LNCAP (cell line): ENCODE data around the gene PLA2R1.

ENCODE experiments used
- TF ChIP-seq, protein P1 (sequence below): fragments of 450-650 bp; IDR thresholded peaks from 2 replicates; pipeline ENCODE4 v1.5.1; 2017; ENCODE audit warnings: mild to moderate bottlenecking

The PLA2R1 gene

DNA sequence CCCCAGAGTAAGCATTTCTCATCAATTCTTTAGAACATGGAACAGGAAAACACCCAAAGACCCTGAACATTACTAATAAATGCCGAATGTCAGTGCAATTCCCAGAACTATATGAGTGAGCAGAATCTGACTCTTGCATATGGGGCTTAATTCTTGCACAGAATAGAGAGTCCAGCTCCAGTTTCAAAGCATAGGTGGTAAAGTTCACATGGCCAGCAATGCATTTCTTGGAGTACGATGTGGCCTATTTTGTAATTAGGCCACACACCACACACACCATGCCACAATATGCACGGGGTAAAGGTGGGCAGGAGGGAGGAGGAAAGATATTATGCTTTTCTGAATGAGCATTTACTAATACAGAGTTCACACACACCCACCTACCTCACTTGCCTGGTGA is 56.5 kb downstream of the PLA2R1 start:
- TF ChIP-seq, protein P1, sequence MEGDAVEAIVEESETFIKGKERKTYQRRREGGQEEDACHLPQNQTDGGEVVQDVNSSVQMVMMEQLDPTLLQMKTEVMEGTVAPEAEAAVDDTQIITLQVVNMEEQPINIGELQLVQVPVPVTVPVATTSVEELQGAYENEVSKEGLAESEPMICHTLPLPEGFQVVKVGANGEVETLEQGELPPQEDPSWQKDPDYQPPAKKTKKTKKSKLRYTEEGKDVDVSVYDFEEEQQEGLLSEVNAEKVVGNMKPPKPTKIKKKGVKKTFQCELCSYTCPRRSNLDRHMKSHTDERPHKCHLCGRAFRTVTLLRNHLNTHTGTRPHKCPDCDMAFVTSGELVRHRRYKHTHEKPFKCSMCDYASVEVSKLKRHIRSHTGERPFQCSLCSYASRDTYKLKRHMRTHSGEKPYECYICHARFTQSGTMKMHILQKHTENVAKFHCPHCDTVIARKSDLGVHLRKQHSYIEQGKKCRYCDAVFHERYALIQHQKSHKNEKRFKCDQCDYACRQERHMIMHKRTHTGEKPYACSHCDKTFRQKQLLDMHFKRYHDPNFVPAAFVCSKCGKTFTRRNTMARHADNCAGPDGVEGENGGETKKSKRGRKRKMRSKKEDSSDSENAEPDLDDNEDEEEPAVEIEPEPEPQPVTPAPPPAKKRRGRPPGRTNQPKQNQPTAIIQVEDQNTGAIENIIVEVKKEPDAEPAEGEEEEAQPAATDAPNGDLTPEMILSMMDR: no peak

DNA sequence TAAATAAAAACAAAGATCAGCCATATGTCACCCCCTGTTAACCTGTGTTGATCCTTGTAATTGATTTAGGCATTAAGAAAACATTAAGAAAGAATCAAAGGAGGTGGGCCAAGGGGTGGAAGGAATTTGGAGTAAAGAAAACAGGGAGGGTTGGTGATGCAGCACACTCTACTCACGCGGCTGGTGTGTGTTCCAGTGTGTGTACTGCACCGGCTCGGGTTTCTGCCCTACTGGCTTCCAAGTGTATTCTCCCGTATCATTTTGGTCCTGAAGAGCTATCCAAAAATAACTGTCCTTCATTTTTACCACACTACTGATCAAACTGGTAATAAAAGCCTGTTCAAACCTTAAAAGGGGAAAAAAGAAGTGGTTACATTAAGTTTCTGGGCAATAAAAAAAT is 56.9 kb downstream of the PLA2R1 start:
- TF ChIP-seq, protein P1: no peak

DNA sequence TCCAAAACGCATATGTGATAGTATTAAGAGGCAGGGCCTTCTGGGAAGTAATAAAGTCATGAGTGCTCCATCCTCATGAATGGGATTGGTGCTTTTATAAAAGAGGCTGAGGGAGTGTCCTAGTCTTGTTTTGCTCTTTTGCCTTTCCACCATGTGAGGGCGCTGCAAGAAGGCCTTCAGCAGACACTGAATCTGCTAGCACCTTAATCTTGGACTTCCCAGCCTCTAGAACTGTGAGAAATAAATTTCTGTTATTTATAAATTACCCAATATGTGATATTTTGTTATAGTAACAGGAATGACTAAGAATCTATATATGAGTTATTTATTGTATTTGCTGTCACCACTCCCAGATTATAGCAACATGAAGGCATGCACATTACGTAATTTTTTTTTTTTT is 63.5 kb downstream of the PLA2R1 start:
- TF ChIP-seq, protein P1: 0 out of 2 replicates have a peak, but pooled peaks have one; percentile 9

DNA sequence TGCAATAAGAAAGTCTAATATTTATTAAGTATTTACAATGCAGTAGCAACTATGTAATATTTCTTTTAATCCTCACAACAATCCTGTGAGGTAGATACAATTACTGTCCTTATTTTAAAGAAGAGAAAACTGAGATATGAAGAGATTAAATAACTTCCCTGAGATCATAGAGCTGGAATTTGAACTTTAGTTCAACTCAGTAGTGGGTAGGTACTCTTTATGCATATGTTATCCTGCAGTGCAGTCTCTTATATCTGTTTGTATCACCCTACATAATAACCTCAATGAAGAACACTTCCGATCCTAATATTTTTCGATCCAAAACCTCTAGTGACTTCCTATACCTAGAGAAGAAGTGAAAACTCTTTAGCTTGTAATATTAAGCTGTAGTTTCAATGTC is 64.2 kb downstream of the PLA2R1 start:
- TF ChIP-seq, protein P1: no peak

DNA sequence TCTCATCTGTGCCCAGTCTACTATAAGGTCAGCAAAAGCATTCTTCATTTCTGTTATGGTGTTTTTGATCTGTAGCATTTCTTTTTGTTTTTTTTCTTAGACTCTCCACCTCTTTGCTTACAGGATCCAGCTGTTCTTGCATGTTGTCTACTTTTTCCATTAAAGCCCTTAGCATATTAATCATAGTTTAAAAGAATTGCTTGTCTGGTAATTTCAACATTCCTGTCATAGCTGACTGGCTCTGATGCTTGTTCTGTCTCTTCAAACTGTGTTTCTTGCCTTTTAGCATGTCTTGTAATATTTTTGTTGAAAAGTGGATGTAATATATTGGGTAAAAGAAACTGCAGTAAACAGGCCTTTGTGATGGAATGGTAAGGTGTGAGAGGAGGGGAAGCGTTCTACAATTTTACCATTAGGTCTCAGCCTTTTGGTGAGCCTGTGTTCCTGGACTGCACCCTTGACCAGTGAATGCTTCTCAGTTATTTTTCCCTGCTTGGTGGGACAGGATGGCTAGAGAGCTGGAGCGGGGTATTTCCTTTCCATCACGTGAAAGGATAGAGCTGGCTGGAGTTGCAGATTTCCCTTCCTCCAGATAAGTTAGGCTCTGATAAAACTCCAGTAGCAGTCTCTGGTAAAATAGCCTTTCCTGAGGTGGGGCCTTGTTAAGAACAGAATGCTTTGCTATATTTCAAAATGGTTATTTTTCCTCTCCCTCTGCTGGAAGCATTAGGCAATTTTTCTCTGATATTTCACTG is 65.4 kb downstream of the PLA2R1 start:
- TF ChIP-seq, protein P1: no peak

DNA sequence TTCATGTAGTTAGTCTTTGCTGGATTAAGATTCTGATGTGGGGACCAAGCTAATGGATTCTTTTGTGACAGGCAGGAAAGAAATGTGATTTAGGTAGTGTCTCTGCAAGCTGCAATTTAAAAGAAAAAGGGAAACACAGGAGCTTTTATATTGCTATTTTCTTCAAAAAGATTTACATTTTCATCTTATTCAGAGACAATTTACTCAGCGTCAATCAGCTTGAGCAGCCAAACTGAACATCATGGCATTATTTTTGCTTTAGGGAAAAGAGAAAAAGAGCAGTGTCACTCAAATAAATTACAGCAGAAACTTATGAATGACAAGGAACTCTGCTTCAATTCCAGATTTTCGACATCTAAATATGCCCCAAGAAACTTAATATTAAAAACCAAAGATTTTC is 67.4 kb downstream of the PLA2R1 start:
- TF ChIP-seq, protein P1: no peak

DNA sequence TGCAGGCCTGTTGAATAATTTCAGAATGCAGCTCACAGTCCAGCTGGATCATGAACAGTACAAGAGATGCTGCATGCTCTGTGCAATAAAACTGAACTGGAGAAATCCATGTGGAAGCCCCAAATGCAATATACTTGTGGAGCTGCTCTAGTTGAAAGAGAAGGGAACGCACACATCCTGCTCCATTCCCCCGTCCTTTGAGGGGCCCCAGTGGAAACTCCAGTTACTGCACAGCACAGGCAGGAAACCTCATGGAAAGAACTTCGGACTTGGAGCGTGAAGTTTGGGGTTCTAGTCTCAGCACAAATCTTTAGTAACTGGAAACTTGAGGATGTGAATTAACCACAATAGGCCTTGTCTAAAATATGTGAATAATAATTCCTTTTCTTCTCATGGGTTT is 73.2 kb downstream of the PLA2R1 start:
- TF ChIP-seq, protein P1: no peak
